Activated B cell treated with CpG ODN at 0.5 μM for 24 hours (primary cell): Measurements from ENCODE around the gene INMT. TPM values are rescaled to one million over a fixed set of nuclear protein-coding genes. Genes with fewer than 3 reads are reported as not detected.
A peak's percentile ranks its signal among the peaks of the same experiment; 100 is the strongest.

ENCODE experiments used
- ATAC-seq: fragments of 200-7000 bp; cut with Tn5 transposase; one replicate; pipeline ENCODE4 v1.10.0; 2021; ENCODE audit warnings: low read depth, mild to moderate bottlenecking, moderate library complexity
- CTCF ChIA-PET: fragments of 350-600 bp; sonication (Branson Sonifier 250); formaldehyde crosslinking; loops from one replicate; lab custom pipeline; 2021; ENCODE audit warnings: antibody characterized with exemption; lab: Charles Lee
- POLR2A ChIA-PET: fragments of 350-600 bp; sonication (Branson Sonifier 250); formaldehyde crosslinking; loops from one replicate; lab custom pipeline; 2021; ENCODE audit warnings: antibody characterized with exemption; lab: Charles Lee
- DNase-seq: peaks from one replicate; pipeline ENCODE4 v3.0.0; 2022
- H3K27ac Mint-ChIP-seq: one replicate; pipeline ENCODE4 v1.8.0; 2020; ENCODE audit warnings: mixed read lengths
- H3K27me3 Mint-ChIP-seq: one replicate; pipeline ENCODE4 v1.8.0; 2021; ENCODE audit warnings: mixed read lengths
- H3K36me3 Mint-ChIP-seq: one replicate; pipeline ENCODE4 v1.8.0; 2021; ENCODE audit warnings: low read depth, mixed read lengths
- H3K4me1 Mint-ChIP-seq: one replicate; pipeline ENCODE4 v1.8.0; 2021; ENCODE audit warnings: mixed read lengths
- H3K4me3 Mint-ChIP-seq: one replicate; pipeline ENCODE4 v1.8.0; 2020; ENCODE audit warnings: mild to moderate bottlenecking, mixed read lengths
- H3K9me3 Mint-ChIP-seq: one replicate; pipeline ENCODE4 v1.8.0; 2020; ENCODE audit warnings: mixed read lengths
- intact Hi-C: fragments of 100-400 bp; cut with micrococcal nuclease; formaldehyde crosslinking; loops from one replicate; pipeline ENCODE4 v1.15.1; 2024
- total RNA-seq: library from RNA; stranded (reverse); gene quantifications from 2 replicates; pipeline ENCODE4 v1.2.3, GENCODE V29; 2022
- TF ChIP-seq, protein P1 (sequence below): fragments of 200-600 bp; IDR thresholded peaks from one replicate; pipeline ENCODE4 v1.8.0; 2022; ENCODE audit warnings: antibody characterized with exemption, mild to moderate bottlenecking

The INMT gene
- total RNA-seq, 1 donor from 2014 or later, result 0.11 TPM

DNA sequence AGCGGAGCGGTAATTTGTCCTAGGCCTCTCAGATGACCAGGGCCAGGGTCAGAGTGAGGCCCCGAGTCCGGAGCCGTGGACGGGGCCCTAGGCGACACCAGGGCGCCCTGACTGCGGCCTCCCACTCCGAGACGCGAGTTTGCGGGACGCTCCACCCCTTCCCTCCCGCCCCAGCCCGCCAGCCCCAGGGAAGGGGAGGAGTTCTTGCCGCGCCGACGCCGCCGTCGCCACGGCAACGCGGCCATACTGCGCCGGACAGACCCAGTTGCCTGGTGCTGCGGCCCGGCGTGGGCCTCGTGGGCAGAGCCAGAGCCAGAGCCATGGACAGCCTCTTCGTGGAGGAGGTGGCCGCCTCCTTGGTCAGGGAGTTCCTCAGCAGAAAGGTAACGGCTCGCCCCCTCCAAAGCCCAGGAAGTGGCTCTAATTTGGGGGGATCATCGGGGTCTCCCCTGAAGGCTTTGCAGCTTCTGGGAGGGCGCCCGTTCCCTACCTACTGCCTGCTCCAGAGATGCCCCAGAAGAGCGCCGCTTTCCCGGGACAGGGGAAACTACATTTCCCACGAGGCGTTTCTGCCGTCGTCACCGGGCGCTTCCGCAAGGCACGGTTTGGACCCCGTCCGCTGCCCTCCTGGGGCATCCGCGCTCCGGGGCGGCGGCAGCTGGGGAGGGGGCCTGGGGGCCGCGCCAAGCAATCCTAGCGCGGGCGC lies 19.4 kb downstream of the INMT start, which contains the start of gene MINDY4:
MINDY4 (plus strand) TSS at position 244 of the 706 bp plus-strand sequence; CDS start at position 321, 77 bp downstream.
- Mint-ChIP-seq H3K4me1 (peaks cover 5% of the 10 kb centered on the region), H3K36me3 (no peaks in the 10 kb centered on the region), H3K9me3 (no peaks in the 10 kb centered on the region), H3K27me3 (no peaks in the 10 kb centered on the region), H3K4me3 (peak within 1 kb of the TSS; percentile 88), H3K27ac (peak within 1 kb of the TSS; percentile 60)
- DNase-seq, result peak; percentile 59
- TF ChIP-seq, protein P1, sequence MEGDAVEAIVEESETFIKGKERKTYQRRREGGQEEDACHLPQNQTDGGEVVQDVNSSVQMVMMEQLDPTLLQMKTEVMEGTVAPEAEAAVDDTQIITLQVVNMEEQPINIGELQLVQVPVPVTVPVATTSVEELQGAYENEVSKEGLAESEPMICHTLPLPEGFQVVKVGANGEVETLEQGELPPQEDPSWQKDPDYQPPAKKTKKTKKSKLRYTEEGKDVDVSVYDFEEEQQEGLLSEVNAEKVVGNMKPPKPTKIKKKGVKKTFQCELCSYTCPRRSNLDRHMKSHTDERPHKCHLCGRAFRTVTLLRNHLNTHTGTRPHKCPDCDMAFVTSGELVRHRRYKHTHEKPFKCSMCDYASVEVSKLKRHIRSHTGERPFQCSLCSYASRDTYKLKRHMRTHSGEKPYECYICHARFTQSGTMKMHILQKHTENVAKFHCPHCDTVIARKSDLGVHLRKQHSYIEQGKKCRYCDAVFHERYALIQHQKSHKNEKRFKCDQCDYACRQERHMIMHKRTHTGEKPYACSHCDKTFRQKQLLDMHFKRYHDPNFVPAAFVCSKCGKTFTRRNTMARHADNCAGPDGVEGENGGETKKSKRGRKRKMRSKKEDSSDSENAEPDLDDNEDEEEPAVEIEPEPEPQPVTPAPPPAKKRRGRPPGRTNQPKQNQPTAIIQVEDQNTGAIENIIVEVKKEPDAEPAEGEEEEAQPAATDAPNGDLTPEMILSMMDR, result no peak
- intact Hi-C loops, result no loop called here
- ChIA-PET POLR2A (interaction anchor here (0.5 to 1.0 kb wide), 3 partner anchors 8 to 1725 kb away, joined by 3 to 4 read pairs (median 3); no protein-coding TSS in a partner anchor), CTCF (no interaction called here)
- ATAC-seq, result peak; percentile 91

DNA sequence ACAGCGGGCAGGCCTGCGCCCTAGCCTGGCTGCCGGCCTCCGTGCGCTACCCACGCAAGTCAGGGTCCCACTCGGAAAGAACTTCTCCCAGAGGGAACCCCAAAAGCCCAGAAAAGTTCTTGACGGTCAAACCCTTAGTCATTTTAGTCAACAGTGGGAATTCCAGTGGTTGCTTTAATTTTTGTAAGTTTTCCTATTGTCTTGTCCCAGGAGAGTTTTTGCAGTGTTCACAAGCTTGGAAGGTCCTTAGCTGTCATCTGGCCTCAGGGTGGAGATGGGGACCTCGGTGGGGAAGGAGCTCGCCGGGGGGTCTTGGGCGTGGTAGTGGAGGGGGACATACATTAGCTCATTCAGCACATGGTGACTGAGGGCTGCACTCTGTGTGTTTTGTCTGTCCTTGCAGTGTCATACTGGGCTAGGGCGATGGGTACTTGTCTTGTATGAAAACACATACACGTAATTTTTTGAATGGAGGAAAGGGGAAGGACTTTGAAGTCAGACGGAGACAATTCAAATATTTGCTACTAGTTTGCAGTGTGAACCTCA lies 20.0 kb downstream of the INMT start:
- ATAC-seq, result peak; percentile 30

DNA sequence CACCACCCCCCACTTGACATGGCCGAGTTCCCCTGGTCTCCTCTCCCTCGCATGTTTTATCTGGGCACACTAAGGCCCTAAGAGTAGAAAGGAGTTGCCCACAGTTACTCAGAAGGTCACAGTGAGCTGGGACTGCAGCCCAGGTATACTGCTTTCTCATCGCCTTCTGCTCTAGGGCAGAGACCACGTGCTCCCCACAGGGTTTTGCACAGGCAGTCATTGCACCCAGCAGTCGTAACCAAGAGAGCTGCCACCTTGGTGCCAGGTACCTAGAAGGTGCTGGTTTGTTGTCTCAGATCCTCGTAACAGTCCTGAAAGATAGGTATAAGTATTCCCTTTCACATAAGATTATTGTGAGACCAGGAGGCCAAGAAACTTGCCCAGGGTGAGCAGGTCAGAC lies 21.0 kb downstream of the INMT start:
- H3K4me1 Mint-ChIP-seq, result peaks cover 5% of the 10 kb centered on the region
- ATAC-seq (no peak), DNase-seq (no peak)
- no peaks in the 10 kb centered on the region for H3K36me3 Mint-ChIP-seq
- POLR2A ChIA-PET, result no interaction called here
- H3K9me3 Mint-ChIP-seq, result no peaks in the 10 kb centered on the region
- intact Hi-C loops, result no loop called here
- H3K4me3 Mint-ChIP-seq, result no peak overlapping the region
- no peaks in the 10 kb centered on the region for H3K27me3 Mint-ChIP-seq
- no peak overlapping the region for H3K27ac Mint-ChIP-seq
- TF ChIP-seq, protein P1, result no peak
- CTCF ChIA-PET, result no interaction called here

More for the DNA sequence above, 20.0 kb downstream of the INMT start:
- peak overlapping the region; percentile 88 for H3K4me3 Mint-ChIP-seq
- no peaks in the 10 kb centered on the region for H3K9me3 Mint-ChIP-seq
- no peaks in the 10 kb centered on the region for H3K27me3 Mint-ChIP-seq
- peaks cover 5% of the 10 kb centered on the region for H3K4me1 Mint-ChIP-seq
- POLR2A ChIA-PET, result interaction anchor here (0.5 to 1.0 kb wide), 3 partner anchors 9 to 1724 kb away, joined by 3 to 4 read pairs (median 3); no protein-coding TSS in a partner anchor
- intact Hi-C loops, result no loop called here
- no peaks in the 10 kb centered on the region for H3K36me3 Mint-ChIP-seq
- CTCF ChIA-PET, result interaction anchor here (0.5 kb wide), 1 partner anchor 1841 kb away, joined by 3 read pairs; no protein-coding TSS in a partner anchor
- no peak for DNase-seq
- H3K27ac Mint-ChIP-seq, result peak overlapping the region; percentile 60
- TF ChIP-seq, protein P1, result no peak

DNA sequence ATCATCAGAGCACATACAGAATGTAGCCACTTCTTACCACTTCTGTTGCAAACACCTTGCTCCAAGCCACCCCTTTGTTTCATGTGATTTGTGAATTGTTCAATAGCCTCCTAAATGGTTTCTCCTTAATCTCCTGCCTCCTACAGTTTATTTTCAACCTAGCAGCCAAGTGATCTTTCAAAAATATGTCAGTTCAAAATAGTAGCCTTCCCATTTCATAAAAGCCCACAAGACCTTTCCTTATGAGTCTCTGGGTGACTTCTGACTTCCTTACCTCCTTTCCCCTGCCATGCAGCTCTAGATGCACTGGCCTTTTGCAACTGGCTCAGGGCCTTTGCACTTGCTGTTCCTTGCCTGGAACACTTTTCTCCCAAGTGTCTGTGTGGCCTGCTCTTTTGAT lies 24.1 kb downstream of the INMT start:
- intact Hi-C loops, result no loop called here
- CTCF ChIA-PET, result no interaction called here
- H3K27ac Mint-ChIP-seq, result no peak overlapping the region

DNA sequence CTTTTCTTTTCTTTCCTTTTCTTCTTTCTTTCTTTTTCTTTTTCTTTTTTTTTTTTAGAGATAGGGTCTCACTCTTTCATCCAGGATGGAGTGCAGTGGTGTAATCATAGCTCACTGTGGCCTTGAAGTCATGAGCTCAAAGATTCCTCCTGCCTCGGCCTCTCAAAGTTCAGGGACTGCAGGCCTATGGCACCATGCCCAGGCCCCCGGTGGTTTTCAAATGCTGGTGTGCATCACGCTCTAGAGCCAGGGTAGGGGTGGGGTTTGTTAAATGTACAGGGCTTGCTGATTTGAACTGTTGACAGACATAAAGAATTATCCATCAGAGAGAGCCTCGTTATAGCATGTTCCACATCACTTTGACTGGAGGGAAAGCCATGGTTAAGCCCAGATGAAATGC lies 25.0 kb downstream of the INMT start:
- ChIA-PET CTCF (no interaction called here), POLR2A (no interaction called here)
- DNase-seq (no peak), ATAC-seq (no peak)
- TF ChIP-seq, protein P1, result no peak
- Mint-ChIP-seq H3K27ac (no peak overlapping the region), H3K4me1 (peaks cover 3% of the 10 kb centered on the region), H3K36me3 (no peaks in the 10 kb centered on the region), H3K9me3 (no peaks in the 10 kb centered on the region), H3K4me3 (no peak overlapping the region), H3K27me3 (no peaks in the 10 kb centered on the region)
- intact Hi-C loops, result no loop called here

More for the DNA sequence above, 24.1 kb downstream of the INMT start:
- no peaks in the 10 kb centered on the region for H3K9me3 Mint-ChIP-seq
- no peak overlapping the region for H3K4me3 Mint-ChIP-seq
- no peaks in the 10 kb centered on the region for H3K36me3 Mint-ChIP-seq
- H3K4me1 Mint-ChIP-seq, result peaks cover 5% of the 10 kb centered on the region
- TF ChIP-seq, protein P1, result no peak
- no peak for ATAC-seq
- DNase-seq, result no peak
- POLR2A ChIA-PET, result no interaction called here
- no peaks in the 10 kb centered on the region for H3K27me3 Mint-ChIP-seq
